OCI-LY7 (cell line): ENCODE measurements around the gene CTBP2.

Source experiments
- CTCF ChIP-seq: fragments of 200-600 bp; sonication (generic); conservative IDR thresholded peaks from 2 replicates; pipeline ENCODE4 v1.5.1; 2014; ENCODE audit warnings: mild to moderate bottlenecking, antibody characterized with exemption, low read length, moderate library complexity, mixed read lengths
- EZH2phosphoT487 ChIP-seq: fragments of 200-600 bp; sonication (generic); IDR thresholded peaks from 2 replicates; pipeline ENCODE4 v1.6.1; 2018; ENCODE audit warnings: low read depth, borderline replicate concordance, mild to moderate bottlenecking, mixed run types, antibody characterized with exemption, low read length, moderate library complexity, mixed read lengths

DNA sequence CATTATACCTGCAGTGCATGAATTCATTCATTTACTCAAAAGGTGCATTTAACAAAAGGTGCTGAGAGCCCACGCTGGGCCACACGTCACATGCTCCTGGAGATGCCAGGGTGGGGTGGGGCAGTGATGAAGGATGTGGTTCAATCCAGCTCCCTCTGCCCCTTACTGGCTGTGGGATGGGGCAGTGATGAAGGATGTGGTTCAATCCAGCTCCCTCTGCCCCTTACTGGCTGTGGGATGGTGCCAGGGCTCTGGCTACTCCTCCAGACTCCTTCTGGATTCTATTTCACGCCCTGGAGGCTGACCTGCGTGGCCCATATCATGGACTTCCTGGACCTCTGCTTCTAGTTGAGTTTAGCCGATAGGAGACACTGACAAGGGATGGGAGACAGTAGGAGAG, 44.0 kb upstream of the CTBP2 start:
- no peak for TF ChIP-seq CTCF
- TF ChIP-seq EZH2phosphoT487 = no peak
